ENCODE measurements around the gene ZFYVE19.

DNA sequence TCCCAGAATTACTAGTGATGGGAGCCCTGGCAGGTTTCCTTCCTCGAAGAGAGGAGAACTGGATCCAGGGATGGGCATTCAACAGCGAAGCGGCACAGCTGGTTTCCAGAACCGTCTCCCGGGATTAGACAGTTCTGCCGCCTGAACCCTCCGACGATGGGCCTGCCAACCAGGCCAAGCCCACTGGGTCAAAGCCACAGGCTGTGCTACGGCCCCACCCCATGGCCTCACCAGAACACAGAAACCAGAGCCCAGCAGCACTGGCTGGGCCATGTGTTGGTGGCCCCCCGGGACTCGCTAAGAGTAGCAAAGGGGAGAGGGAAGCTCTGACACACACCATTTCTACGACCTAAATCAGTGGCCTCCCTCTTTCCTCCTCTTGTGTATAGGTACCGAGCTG is 34.9 kb upstream of the ZFYVE19 start:
- TF ChIP-seq, protein P1, sequence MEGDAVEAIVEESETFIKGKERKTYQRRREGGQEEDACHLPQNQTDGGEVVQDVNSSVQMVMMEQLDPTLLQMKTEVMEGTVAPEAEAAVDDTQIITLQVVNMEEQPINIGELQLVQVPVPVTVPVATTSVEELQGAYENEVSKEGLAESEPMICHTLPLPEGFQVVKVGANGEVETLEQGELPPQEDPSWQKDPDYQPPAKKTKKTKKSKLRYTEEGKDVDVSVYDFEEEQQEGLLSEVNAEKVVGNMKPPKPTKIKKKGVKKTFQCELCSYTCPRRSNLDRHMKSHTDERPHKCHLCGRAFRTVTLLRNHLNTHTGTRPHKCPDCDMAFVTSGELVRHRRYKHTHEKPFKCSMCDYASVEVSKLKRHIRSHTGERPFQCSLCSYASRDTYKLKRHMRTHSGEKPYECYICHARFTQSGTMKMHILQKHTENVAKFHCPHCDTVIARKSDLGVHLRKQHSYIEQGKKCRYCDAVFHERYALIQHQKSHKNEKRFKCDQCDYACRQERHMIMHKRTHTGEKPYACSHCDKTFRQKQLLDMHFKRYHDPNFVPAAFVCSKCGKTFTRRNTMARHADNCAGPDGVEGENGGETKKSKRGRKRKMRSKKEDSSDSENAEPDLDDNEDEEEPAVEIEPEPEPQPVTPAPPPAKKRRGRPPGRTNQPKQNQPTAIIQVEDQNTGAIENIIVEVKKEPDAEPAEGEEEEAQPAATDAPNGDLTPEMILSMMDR (IDR thresholded peaks at IDR 0.05) = no peak
- TF ChIP-seq POLR2A (IDR thresholded peaks at IDR 0.05) = no peak

Measured in prostate gland (tissue), 2 donors.